Fibroblast of upper back skin (primary cell): ENCODE results near the gene ALDH1L1.

Source experiments
- DNase-seq: peaks from one replicate; pipeline ENCODE4 v3.0.0-alpha.2; 2013

ALDH1L1 gene

DNA sequence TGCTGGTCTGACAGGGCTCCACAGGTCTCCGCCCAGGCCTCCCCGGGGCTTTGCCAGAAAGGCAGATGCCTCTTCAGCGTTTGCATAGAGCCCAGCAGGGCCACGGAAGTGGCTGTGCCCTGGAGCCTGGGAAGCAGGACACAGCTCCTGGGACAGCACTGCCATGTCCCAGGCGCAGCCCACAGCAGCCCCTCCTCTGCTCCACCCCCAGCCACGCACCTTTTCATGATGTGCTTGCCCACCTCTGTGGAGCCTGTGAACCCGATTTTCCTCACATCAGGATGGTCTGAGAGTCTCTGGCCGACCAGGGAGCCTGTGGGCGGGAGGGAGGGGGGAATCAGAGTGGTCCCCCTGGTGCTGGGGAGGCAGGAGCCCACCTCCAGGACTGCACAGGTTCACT is 62.6 kb downstream of the ALDH1L1 start:
- no peak for DNase-seq

DNA sequence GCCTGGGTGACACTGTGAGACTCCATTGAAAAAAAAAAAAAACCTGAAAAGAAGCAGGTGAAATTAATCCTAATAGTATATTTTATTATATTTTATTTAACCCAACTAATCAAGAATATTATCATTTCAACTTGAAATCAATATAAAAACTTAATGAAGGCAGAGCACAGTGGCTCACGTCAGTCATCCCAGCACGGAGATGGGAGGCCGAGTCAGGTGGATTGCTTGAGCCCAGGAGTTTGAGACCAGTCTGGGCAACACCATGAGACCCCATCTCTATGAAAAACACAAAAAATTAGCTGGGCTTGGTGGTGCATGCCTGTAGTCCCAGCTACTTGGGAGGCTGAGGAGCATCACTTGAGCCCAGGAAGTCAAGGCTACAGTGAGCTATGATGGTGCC is 63.2 kb downstream of the ALDH1L1 start:
- DNase-seq: no peak

DNA sequence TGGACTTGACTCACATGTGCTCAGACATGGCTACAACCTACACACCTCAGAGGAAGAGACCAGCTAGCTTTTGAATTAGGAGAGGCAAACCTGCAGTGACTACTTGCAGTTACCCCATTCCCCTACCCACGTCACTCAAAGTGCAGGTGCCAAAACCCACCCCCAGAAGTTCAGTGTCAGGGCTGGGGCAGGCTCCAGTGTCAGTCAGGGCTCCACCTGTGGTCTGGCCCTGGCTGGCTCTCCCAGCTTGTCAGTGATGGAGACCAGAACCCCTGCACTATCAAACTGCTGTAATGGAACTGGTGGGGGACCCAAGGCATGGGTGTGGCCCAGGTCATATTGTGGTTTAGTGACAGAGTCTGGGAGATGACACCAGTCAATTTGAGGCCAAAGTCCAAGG is 63.9 kb downstream of the ALDH1L1 start:
- no peak for DNase-seq

DNA sequence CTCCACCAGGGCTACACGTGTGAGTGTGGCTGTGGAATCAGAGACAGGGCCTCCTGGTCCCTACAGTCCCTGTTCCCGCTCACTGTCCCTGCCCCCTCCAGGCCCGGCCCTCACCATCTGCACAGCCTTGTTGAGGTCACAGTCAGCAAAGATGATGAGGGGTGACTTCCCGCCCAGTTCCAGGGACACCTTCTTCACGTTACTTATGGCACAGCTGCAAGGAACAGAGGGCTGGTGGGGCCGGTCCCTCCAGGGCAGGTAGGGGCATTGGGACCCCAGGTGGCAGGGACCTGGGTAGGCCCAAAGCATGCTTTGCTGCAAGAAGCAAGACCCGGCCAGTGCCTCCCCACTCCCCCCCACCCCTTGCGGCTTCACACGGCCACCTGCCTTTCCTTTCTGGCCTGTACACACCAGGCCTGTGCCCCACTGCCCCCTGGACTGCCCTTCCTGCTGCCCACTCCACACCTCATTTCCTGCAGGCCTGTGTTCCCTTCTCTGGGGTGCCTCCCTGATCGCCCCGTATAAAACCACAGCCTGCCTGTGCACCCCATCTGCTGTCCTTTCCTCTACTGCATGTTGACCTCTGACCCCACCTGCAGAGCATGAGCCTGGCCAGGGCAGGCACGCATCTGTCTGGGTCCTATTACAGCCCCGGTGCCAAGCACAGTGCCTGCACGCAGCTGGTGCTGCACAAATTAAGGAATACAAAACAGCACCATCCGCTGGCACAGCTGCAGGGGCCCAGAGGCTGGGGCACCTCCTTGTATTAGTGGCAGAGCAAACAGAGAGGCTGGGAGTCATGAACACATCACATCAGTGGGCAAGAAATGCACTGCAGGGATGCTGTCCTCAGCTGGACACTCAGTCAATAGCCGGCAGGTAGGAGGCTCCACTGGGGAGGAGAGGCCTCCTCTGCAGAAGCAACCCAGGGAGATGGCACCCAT is 65.7 kb downstream of the ALDH1L1 start:
- DNase-seq: no peak

GRCh38 chr3:126113733-126114442 is 66.5 kb downstream of the ALDH1L1 start:
- DNase-seq: no peak

DNA sequence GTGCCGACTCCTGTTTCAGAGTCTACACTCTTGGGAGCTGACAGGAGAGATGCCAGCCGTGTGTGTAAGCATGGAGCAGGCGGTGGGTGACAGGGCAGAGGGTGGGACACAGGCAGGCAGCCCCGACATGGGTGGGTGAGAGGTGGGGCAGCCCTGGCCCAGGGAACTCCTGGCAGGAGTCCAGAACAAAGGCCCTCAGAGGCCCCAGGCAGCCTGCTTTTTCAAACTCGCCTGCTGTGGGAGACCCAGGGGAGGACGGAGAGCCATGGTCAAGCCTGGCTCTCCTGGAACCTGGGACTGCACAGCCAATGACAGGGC is 67.2 kb downstream of the ALDH1L1 start:
- no peak for DNase-seq

GRCh38 chr3:126112531-126113237 is 67.7 kb downstream of the ALDH1L1 start:
- no peak for DNase-seq

DNA sequence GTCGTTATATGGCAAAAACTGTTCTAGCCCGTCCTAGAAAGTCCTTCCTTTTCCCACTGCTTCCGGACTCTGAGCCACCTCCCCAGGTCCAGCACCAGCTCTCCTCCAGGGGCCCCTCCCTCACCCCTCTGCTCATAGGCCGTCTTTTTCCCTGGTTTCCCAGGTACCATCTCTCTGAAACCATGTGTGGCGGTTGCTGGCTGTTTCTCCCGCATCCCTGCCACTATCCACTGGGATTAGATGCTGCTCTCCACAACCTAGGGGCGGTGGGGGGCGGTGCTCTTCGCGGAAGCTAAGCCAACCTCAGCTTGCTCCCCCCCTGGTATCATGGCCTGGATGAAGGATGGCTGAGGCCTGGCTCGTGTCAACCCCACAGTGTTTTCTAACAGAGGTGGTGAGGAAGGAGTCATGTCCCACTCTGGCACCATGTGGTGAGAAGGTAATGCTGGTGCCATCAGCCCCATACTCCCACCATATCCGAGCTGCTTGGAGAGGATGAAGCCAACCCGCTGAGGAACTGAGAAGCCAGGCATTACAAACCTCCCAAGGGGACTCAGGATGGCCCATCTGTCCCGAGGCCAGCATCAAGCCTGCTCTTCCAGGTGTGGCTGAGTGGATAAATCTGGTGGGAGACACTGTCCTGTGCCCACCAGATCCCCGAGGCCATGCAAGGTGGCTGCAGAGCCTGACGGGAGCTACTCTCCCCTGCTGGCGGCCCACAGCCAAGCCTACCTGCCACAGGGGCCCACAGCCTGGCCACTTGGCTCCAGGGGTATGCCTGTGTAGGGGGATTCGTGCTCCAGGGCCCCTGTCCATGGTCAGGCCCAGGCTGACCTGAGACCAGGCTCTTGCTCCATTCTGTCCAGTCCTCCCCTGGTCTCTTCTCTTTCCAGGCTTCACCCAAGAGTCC is 68.6 kb downstream of the ALDH1L1 start:
- DNase-seq: no peak

DNA sequence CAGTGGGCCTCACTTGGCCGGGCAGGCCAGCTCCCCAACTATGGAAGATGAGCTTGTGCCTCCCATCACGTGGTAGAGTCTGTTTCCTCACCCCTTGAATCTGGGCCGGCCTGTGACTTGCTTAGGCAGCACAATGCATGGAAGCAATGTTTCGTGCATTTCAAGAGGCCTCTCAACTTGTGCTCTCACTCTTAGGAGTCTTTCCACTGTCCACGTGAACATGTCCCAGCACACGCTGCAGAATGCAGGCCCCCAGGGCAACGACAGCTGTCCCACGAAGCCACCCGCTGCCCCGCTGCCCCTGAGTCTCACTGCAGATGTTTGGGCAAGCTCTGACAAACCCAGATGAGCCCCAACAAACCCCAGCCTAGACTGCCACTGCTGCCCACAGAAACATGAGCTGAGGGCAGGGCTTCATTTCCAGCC is 69.2 kb downstream of the ALDH1L1 start:
- DNase-seq: no peak

GRCh38 chr3:126110431-126111125 is 69.8 kb downstream of the ALDH1L1 start:
- no peak for DNase-seq

- no peak for DNase-seq
Measured at GRCh38 chr3:126109880-126110235, 70.5 kb downstream of the ALDH1L1 start.

DNA sequence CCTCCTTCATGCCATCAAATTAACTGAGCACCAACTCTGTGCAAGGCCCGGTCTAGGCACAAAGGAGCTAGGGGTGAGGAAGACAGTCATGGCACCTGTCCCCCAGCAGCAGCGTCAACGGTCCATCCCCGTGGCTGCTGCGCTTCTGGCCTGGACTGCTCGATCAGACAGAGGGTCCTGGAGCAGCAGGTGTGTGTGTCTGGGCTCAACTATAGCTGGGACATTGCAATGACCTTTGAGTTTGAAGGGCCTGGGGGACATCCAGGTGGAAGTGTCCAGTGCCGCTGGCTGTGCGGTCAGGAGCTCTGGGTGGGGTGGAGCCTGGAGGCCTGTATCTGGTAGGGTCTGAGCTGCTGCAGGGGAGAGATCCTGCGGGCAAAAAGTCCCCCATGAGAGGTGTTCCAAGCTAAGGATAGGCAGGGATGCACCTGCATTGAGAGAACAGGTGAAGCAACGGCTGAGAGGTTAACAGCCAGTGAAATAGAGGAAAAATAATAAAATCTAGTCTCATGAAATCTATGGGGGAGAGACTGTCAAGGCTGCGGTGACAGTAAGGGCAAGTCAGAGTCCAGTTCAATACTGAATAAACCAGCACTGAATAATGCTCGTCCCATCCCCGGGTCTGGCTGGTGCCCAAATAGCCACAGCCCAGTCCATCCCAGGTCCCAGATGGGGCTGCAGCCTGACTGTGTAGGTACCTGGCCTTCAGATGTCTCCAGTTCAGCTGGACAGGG is 71.1 kb downstream of the ALDH1L1 start:
- no peak for DNase-seq

DNA sequence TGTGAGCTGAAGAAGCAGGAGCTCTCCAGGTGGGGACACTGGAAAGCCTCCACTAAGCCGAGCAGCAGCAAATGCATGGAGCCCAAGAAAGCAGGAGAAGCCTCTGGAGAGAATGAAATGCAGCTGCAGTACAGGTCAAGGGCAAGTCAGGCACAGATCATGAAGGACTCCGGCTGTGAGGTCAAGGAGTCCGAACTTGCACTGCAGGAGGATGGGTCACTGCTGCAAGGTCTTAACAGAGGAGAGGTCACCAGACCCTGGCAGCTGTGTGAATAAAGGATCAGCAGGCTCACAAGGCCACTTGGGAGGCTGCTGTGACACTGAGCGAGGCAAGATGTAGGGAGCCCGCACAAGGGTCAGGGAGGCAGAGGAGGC is 71.7 kb downstream of the ALDH1L1 start:
- DNase-seq: no peak

DNA sequence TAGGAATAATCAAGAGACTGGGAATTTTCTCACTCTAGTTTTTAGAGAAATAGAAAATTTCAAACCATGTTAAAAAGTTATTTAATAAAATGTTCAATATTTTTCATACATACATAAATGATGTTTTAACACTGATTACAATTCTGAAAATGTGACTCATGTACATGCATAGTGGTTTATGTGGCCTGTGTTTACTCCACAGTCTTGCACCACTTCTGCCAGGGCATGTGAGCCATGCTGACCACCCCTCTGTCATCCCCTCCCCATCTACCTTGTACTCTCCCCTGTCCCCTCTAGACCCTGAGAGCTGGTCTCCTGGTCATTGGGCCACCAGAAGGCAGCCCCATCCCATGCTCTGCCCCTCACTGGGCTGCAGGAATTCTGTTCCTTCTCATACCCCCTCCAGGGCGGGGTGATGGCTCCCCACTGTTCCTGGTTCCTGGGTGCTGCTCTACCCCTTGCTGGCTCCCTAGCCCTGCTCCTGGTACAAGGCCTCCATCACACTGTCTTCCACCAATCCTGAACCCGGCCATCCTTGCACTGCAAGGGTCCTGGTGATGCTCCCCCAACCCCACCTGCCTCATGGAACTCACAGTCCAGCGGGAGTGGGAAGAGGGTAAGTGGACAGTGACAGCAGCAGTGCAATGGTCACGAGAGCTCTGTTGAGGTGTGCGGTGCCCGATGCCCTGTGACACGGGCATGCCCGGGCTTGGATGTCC is 72.3 kb downstream of the ALDH1L1 start:
- DNase-seq: no peak

DNA sequence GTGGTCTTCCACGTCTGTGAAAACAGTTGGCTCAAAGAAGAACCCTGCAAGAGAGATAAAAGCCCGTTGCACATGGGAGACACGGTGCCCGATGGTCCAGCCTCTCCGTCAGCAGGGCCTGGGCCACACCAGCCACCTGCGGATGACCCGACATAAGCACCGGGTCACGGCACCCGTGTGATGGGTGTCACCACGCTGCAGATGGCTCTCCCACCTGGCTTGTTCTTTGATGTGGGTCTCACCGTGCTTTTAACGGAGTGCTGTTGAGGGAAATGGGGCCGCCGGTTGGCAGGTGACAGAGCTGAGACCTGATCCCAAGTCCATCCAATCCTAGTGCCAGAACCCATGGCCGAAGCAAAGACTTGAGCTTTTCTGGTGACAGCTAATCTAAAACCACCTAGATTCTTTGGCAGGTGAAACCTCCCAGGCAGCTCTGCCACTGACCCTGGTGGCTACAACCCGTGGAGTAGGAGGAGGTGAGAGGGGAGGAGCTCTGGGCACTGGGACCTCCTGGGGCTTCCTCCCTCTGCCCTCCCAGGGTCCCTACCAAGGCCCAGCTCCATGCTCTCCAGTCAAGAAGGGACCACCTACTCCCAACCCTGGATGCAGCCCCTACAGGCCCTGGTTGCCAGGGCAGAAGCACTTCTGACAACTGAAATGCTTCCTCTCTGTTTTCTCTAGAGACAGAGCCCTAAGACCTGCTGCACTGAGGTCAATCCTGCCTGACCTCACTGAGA is 73.0 kb downstream of the ALDH1L1 start:
- no peak for DNase-seq

GRCh38 chr3:126106336-126107202 is 73.8 kb downstream of the ALDH1L1 start:
- DNase-seq: no peak

- DNase-seq: no peak
Measured at GRCh38 chr3:126105691-126106187, 74.6 kb downstream of the ALDH1L1 start.

GRCh38 chr3:126104742-126105605 is 75.4 kb downstream of the ALDH1L1 start:
- DNase-seq: no peak
